ENCODE data around the gene MYH14. TPM values are rescaled to one million over a fixed set of nuclear protein-coding genes. Genes with fewer than 3 reads are reported as not detected.

MYH14 gene
- total and polyA plus RNA-seq, 2 of the 4 experiments (the other 2 are of a cell fraction) = not detected

DNA sequence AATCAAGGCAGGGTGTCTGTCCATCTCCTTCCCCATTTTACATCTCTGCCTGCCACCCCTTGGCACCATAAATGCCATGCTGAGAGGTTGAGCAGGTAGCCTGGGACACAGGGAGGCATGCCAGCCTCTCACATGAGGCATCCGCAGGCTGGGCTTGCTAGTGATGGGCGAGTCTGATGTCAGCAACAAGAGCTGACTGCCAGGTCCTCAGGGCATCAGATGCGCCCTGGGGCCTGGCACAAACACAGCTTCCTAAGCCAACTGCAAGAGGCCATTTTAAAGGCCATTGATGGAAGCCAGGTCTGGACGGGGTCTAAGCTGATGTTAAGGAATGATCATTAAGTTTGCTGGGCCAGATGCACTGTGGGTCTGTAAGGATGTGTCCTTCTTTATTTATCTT lies 34.6 kb downstream of the MYH14 start:
- Histone ChIP-seq H2AFZ (replicated peaks; ENCODE audit: low read length, poor library complexity) (no peak overlapping the region), H3K4me1 (ENCODE audit: control insufficient read depth, insufficient read depth, low read length) (no peaks in the 10 kb centered on the region), H3K27me3 (ENCODE audit: control insufficient read depth, insufficient read depth, low read length) (no peaks in the 10 kb centered on the region), H3K27ac (ENCODE audit: insufficient read depth, low read length) (no peak overlapping the region), H2BK5ac (ENCODE audit: low read depth, low read length, poor library complexity, severe bottlenecking) (no peak overlapping the region), H3K9ac (ENCODE audit: low read depth, low read length) (no peak overlapping the region), H2AK9ac (replicated peaks; ENCODE audit: low read depth, low read length, poor library complexity) (no peak overlapping the region), H3K56ac (ENCODE audit: extremely low read depth, insufficient read depth, low read length) (no peak overlapping the region), H3K4ac (ENCODE audit: low read depth, low read length) (no peak overlapping the region), H4K91ac (ENCODE audit: insufficient read depth, low read depth, low read length) (no peak overlapping the region), H4K8ac (ENCODE audit: low read depth in 2 of 2, low read length in 2 of 2) (no peak overlapping the region), H2BK20ac (ENCODE audit: low read depth, low read length) (no peak overlapping the region), H2AK5ac (ENCODE audit: low read depth, low read length) (no peak overlapping the region), H3K36me3 (ENCODE audit: control insufficient read depth, insufficient read depth, low read length) (no peaks in the 10 kb centered on the region), H4K20me1 (ENCODE audit: insufficient read depth, low read length) (no peaks in the 10 kb centered on the region), H3K23ac (ENCODE audit: low read depth, low read length) (no peak overlapping the region), H3K14ac (replicated peaks; ENCODE audit: low read depth, low read length) (no peak overlapping the region), H4K5ac (ENCODE audit: low read depth, low read length) (no peak overlapping the region), H2BK120ac (ENCODE audit: low read depth, low read length) (no peak overlapping the region), H3K4me2 (ENCODE audit: low read depth, low read length) (no peak overlapping the region), H3K79me1 (ENCODE audit: low read depth in 1 of 2, low read length in 2 of 2) (no peaks in the 10 kb centered on the region), H3K4me3 (ENCODE audit: insufficient read depth, low read depth, low read length) (no peak overlapping the region), H3K9me3 (ENCODE audit: control insufficient read depth, insufficient read depth, low read length) (peaks cover 20% of the 10 kb centered on the region), H3K9me1 (ENCODE audit: insufficient read depth, low read length) (no peaks in the 10 kb centered on the region), H2BK15ac (ENCODE audit: low read depth, low read length) (no peak overlapping the region), H3K18ac (ENCODE audit: low read depth, low read length) (no peak overlapping the region)
- 88% methylated on average over 1 of the region's 4 CpGs; no CpG with 5 or more reads in 1 of the 2 experiments for WGBS, 2 experiments (ENCODE audit: extremely low coverage in 2 of 2, insufficient read length in 1 of 2)
- ChIA-PET CTCF (no interaction called here), POLR2A (ENCODE audit: unreplicated experiment) (no interaction called here)
- in situ Hi-C loops (cut with MboI; ENCODE audit: low sequenced_read_pairs) = no loop called here
- dilution Hi-C loops (cut with HindIII; ENCODE audit: low sequenced_read_pairs, unreplicated experiment) = no loop called here
- no TSS peak for BruUV-seq (replicated peaks)
- TF ChIP-seq USF2 (IDR thresholded peaks at IDR 0.05; ENCODE audit: low read depth, low read length) (no peak), RAD21 (IDR thresholded peaks at IDR 0.05; ENCODE audit: low read length) (no peak), CEBPB (IDR thresholded peaks at IDR 0.05; ENCODE audit: low read depth, low read length) (no peak), BHLHE40 (IDR thresholded peaks at IDR 0.05; ENCODE audit: low read depth, low read length) (no peak), CHD1 (IDR thresholded peaks at IDR 0.05; ENCODE audit: low read depth, low read length) (no peak), POLR2A (IDR thresholded peaks at IDR 0.05; ENCODE audit: low read depth, low read length) (no peak)
- TF ChIP-seq, protein P1, sequence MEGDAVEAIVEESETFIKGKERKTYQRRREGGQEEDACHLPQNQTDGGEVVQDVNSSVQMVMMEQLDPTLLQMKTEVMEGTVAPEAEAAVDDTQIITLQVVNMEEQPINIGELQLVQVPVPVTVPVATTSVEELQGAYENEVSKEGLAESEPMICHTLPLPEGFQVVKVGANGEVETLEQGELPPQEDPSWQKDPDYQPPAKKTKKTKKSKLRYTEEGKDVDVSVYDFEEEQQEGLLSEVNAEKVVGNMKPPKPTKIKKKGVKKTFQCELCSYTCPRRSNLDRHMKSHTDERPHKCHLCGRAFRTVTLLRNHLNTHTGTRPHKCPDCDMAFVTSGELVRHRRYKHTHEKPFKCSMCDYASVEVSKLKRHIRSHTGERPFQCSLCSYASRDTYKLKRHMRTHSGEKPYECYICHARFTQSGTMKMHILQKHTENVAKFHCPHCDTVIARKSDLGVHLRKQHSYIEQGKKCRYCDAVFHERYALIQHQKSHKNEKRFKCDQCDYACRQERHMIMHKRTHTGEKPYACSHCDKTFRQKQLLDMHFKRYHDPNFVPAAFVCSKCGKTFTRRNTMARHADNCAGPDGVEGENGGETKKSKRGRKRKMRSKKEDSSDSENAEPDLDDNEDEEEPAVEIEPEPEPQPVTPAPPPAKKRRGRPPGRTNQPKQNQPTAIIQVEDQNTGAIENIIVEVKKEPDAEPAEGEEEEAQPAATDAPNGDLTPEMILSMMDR (conservative IDR thresholded peaks at IDR 0.05; ENCODE audit: low read depth, low read length) = no peak
- intact Hi-C loops (cut with micrococcal nuclease) = no loop called here
- no peak for ATAC-seq (ENCODE audit: low read depth)
- DNase-seq = no peak

All from IMR-90 (cell line).